K562 (cell line): ENCODE results near the gene OR7A10. TPM values are rescaled to one million over a fixed set of nuclear protein-coding genes. Genes with fewer than 3 reads are reported as not detected.

ENCODE experiments used
- ASH1L ChIP-seq: fragments of 450-650 bp; IDR thresholded peaks from 2 replicates; pipeline ENCODE4 v1.6.1; 2018; ENCODE audit warnings: borderline replicate concordance, mild to moderate bottlenecking, low read depth; ENCODE audit not compliant: partially characterized antibody
- DDX20 ChIP-seq: fragments of 450-650 bp; IDR thresholded peaks from 2 replicates; pipeline ENCODE4 v1.6.1; 2016; ENCODE audit warnings: missing genetic modification characterization, low read depth, mild to moderate bottlenecking, missing compliant biosample characterization, moderate library complexity
- DPF2 ChIP-seq: fragments of 450-650 bp; IDR thresholded peaks from 2 replicates; pipeline ENCODE4 v1.6.1; 2016
- JUN ChIP-seq, 2 experiments: sonication (generic) in 1 of 2; formaldehyde crosslinking in 1 of 2; IDR thresholded peaks; 2 replicates each; pipeline versions ENCODE4 v1.6.1 to v1.8.0; 2012 to 2022; ENCODE audit warnings: borderline replicate concordance in 2 of 2, mild to moderate bottlenecking in 2 of 2, improper control_type of control experiment in 1 of 2, low read depth in 1 of 2, low read length in 1 of 2, missing genetic modification reagents in 1 of 2
- JUND ChIP-seq, 2 experiments: IDR thresholded peaks; 2 replicates in 1 of 2; 3 replicates in 1 of 2; pipeline ENCODE4 v1.6.1; 2011; ENCODE audit warnings: borderline replicate concordance in 2 of 2, low read depth in 2 of 2, low read length in 2 of 2, improper control_type of control experiment in 1 of 2, missing biosample characterization in 1 of 2, missing genetic modification characterization in 1 of 2, missing genetic modification reagents in 1 of 2
- KDM1A ChIP-seq, 2 experiments: fragments of 450-650 bp; IDR thresholded peaks; 2 replicates each; pipeline ENCODE4 v1.6.1; 2016; ENCODE audit warnings: mild to moderate bottlenecking in 2 of 2
- MAFF ChIP-seq: IDR thresholded peaks from 2 replicates; pipeline ENCODE4 v1.6.1; 2012; ENCODE audit warnings: low read length, improper control_type of control experiment
- MAFG ChIP-seq: fragments of 450-650 bp; conservative IDR thresholded peaks from 2 replicates; pipeline ENCODE4 v1.6.1; 2016; ENCODE audit warnings: missing genetic modification characterization, missing compliant biosample characterization
- MTA3 ChIP-seq: fragments of 450-650 bp; formaldehyde crosslinking; IDR thresholded peaks from 2 replicates; pipeline ENCODE4 v1.6.1; 2017; ENCODE audit warnings: mild to moderate bottlenecking, borderline replicate concordance
- NFE2 ChIP-seq: IDR thresholded peaks from 2 replicates; pipeline ENCODE4 v1.6.1; 2014; ENCODE audit warnings: antibody characterized with exemption, low read depth
- POLR2B ChIP-seq: fragments of 450-650 bp; IDR thresholded peaks from 2 replicates; pipeline ENCODE4 v1.6.1; 2018; ENCODE audit warnings: low read depth; ENCODE audit not compliant: partially characterized antibody
- SIN3A ChIP-seq, 2 experiments: fragments of 150-350 bp in 1 of 2; IDR thresholded peaks; 2 replicates each; pipeline ENCODE4 v1.6.1; 2011 to 2016; ENCODE audit warnings: borderline replicate concordance in 2 of 2, low read depth in 2 of 2, low read length in 2 of 2, mild to moderate bottlenecking in 2 of 2, moderate library complexity in 2 of 2; ENCODE audit not compliant: control insufficient read depth in 1 of 2
- polyA plus RNA-seq, 8 experiments: library from polyadenylated mRNA; depleted of rRNA in 4 of 8; stranded (reverse) in 5 of 8; unstranded in 3 of 8; fragments of >200 nt; fragmentation: Nextera tagmentation in 2 of 8; fragmentation: Illumina TruSeq in 1 of 8; extraction: Ambion mirVana in 2 of 8; extraction: Trizol in 1 of 8; gene quantifications; 2 replicates each; pipeline versions ENCODE4 v1.2.1 to v1.2.3, GENCODE V29; 2011 to 2014; ENCODE audit warnings: inconsistent platforms in 1 of 8, missing spikeins in 1 of 8
- total RNA-seq, 7 experiments: library from RNA; depleted of rRNA in 6 of 7; stranded (reverse); fragments of >200 nt in 6 of 7; fragmentation: Illumina TruSeq in 2 of 7; extraction: Trizol in 2 of 7; gene quantifications; 2 replicates each; pipeline versions ENCODE4 v1.2.1 to v1.2.3, GENCODE V29; 2011 to 2021; ENCODE audit warnings: low replicate concordance in 1 of 7
- TF ChIP-seq, protein P1 (sequence below): fragments of 200-800 bp; sonication (Bioruptor generic); IDR thresholded peaks from 2 replicates; pipeline ENCODE4 v1.6.1; 2017; ENCODE audit warnings: missing genetic modification characterization, missing compliant biosample characterization
- TF ChIP-seq, protein P2 (sequence below): conservative IDR thresholded peaks from 2 replicates; pipeline ENCODE4 v1.6.1; 2011; ENCODE audit warnings: low read depth, mild to moderate bottlenecking, low read length; ENCODE audit not compliant: control insufficient read depth
- TF ChIP-seq, protein P3 (sequence below): IDR thresholded peaks from 2 replicates; pipeline ENCODE4 v1.6.1; 2016; ENCODE audit warnings: missing genetic modification characterization, missing compliant biosample characterization
- TF ChIP-seq, protein P4 (sequence below), 2 experiments: fragments of 450-650 bp; IDR thresholded peaks; 2 replicates each; pipeline ENCODE4 v1.6.1; 2018; ENCODE audit warnings: mild to moderate bottlenecking in 2 of 2, low read depth in 1 of 2; ENCODE audit not compliant: partially characterized antibody in 2 of 2

OR7A10 gene
- total and polyA plus RNA-seq, 9 of the 15 experiments (the other 6 are each of a cell fraction or from before 2014, with no cell fraction given) = not detected

- TF ChIP-seq DDX20 (tag) (no peak), POLR2B (no peak), SIN3A (IDR thresholded peaks at IDR 0.05; ENCODE audit: borderline replicate concordance in 2 of 2, control insufficient read depth in 1 of 2, low read depth in 2 of 2, low read length in 2 of 2) (no peak), KDM1A (IDR thresholded peaks at IDR 0.05) (peak; percentile 37 to 62; a peak in 3 of 4 replicates), MTA3 (no peak), DPF2 (peak; percentile 71), JUND (IDR thresholded peaks at IDR 0.05; ENCODE audit: borderline replicate concordance, low read depth, low read length) (peak; percentile 69; the same call in 1 of the 2 replicates), JUND (tag; IDR thresholded peaks at IDR 0.05; ENCODE audit: borderline replicate concordance, low read depth, low read length) (peak; percentile 79; the same call in 2 of the 3 replicates), ASH1L (no peak), MAFG (tag) (peak; percentile 96), NFE2 (peak; percentile 95), JUN (IDR thresholded peaks at IDR 0.05; ENCODE audit: borderline replicate concordance, low read depth, low read length) (no peak), JUN (CRISPR knock-in tag; IDR thresholded peaks at IDR 0.05; ENCODE audit: borderline replicate concordance) (no peak), MAFF (peak; percentile 96)
- TF ChIP-seq, protein P1, sequence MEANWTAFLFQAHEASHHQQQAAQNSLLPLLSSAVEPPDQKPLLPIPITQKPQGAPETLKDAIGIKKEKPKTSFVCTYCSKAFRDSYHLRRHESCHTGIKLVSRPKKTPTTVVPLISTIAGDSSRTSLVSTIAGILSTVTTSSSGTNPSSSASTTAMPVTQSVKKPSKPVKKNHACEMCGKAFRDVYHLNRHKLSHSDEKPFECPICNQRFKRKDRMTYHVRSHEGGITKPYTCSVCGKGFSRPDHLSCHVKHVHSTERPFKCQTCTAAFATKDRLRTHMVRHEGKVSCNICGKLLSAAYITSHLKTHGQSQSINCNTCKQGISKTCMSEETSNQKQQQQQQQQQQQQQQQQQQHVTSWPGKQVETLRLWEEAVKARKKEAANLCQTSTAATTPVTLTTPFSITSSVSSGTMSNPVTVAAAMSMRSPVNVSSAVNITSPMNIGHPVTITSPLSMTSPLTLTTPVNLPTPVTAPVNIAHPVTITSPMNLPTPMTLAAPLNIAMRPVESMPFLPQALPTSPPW (CRISPR knock-in tag) = peak; percentile 34; the same call in 1 of the 2 replicates
- TF ChIP-seq, protein P2, sequence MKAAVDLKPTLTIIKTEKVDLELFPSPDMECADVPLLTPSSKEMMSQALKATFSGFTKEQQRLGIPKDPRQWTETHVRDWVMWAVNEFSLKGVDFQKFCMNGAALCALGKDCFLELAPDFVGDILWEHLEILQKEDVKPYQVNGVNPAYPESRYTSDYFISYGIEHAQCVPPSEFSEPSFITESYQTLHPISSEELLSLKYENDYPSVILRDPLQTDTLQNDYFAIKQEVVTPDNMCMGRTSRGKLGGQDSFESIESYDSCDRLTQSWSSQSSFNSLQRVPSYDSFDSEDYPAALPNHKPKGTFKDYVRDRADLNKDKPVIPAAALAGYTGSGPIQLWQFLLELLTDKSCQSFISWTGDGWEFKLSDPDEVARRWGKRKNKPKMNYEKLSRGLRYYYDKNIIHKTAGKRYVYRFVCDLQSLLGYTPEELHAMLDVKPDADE = no peak
- TF ChIP-seq, protein P3, sequence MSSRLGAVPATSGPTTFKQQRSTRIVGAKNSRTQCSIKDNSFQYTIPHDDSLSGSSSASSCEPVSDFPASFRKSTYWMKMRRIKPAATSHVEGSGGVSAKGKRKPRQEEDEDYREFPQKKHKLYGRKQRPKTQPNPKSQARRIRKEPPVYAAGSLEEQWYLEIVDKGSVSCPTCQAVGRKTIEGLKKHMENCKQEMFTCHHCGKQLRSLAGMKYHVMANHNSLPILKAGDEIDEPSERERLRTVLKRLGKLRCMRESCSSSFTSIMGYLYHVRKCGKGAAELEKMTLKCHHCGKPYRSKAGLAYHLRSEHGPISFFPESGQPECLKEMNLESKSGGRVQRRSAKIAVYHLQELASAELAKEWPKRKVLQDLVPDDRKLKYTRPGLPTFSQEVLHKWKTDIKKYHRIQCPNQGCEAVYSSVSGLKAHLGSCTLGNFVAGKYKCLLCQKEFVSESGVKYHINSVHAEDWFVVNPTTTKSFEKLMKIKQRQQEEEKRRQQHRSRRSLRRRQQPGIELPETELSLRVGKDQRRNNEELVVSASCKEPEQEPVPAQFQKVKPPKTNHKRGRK = no peak
- TF ChIP-seq, protein P4, sequence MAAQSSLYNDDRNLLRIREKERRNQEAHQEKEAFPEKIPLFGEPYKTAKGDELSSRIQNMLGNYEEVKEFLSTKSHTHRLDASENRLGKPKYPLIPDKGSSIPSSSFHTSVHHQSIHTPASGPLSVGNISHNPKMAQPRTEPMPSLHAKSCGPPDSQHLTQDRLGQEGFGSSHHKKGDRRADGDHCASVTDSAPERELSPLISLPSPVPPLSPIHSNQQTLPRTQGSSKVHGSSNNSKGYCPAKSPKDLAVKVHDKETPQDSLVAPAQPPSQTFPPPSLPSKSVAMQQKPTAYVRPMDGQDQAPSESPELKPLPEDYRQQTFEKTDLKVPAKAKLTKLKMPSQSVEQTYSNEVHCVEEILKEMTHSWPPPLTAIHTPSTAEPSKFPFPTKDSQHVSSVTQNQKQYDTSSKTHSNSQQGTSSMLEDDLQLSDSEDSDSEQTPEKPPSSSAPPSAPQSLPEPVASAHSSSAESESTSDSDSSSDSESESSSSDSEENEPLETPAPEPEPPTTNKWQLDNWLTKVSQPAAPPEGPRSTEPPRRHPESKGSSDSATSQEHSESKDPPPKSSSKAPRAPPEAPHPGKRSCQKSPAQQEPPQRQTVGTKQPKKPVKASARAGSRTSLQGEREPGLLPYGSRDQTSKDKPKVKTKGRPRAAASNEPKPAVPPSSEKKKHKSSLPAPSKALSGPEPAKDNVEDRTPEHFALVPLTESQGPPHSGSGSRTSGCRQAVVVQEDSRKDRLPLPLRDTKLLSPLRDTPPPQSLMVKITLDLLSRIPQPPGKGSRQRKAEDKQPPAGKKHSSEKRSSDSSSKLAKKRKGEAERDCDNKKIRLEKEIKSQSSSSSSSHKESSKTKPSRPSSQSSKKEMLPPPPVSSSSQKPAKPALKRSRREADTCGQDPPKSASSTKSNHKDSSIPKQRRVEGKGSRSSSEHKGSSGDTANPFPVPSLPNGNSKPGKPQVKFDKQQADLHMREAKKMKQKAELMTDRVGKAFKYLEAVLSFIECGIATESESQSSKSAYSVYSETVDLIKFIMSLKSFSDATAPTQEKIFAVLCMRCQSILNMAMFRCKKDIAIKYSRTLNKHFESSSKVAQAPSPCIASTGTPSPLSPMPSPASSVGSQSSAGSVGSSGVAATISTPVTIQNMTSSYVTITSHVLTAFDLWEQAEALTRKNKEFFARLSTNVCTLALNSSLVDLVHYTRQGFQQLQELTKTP (IDR thresholded peaks at IDR 0.05; ENCODE audit: low read depth in 1 of 2, partially characterized antibody in 2 of 2) = peak in 1 of 2 experiments; percentile 51
These were observed 53.5 kb downstream of the OR7A10 start (continued) for GRCh38 chr19:14795078-14795721.
